Skeletal muscle cell (primary cell): Measurements from ENCODE around the gene TUBB4A.
A peak's percentile ranks its signal among the peaks of the same experiment; 100 is the strongest.
"Not testable (repeated sequence)": the region's sequence is repeated elsewhere in the genome, so short reads cannot be mapped to it uniquely, and the experiment has no call there.

ENCODE experiments used
- DNase-seq: peaks from one replicate; pipeline ENCODE4 v3.0.0-alpha.2; 2010; ENCODE audit warnings: low read depth
- H3K4me3 ChIP-seq: 2 replicates; pipeline ENCODE4 v1.5.1; 2011; ENCODE audit warnings: low read depth, mild to moderate bottlenecking, control low read depth, low read length, moderate library complexity

The TUBB4A gene

GRCh38 chr19:6501740-6502648, at the start of gene TUBB4A:
TUBB4A (minus strand) TSS chr19:6502309; CDS start chr19:6502212, 97 bp downstream.
- no peak within 1 kb of the TSS for H3K4me3 ChIP-seq
- DNase-seq, result no peak

GRCh38 chr19:6551091-6551490, 49.0 kb upstream of the TUBB4A start:
- H3K4me3 ChIP-seq, result no peak overlapping the region
- DNase-seq, result no peak

DNA sequence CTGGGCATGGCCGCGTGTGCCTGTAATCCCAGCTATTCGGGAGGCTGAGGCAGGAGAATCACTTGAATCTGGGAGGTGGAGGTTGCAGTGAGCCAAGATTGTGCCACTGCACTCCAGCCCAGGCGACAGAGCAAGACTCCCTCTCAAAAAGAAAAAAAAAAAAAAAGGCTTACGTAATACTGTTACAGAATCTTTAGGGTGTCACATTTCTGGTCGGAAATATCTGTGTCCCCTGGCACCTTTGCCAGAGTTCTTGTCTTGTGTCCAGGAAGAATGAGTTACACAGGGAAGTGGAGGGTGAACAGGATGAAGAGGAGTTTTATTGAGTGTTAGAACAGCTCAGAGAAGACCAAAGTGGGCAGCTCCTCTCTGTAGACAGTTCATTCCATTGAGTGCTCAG, 48.6 kb upstream of the TUBB4A start:
- not testable (repeated sequence) for DNase-seq, H3K4me3 ChIP-seq

DNA sequence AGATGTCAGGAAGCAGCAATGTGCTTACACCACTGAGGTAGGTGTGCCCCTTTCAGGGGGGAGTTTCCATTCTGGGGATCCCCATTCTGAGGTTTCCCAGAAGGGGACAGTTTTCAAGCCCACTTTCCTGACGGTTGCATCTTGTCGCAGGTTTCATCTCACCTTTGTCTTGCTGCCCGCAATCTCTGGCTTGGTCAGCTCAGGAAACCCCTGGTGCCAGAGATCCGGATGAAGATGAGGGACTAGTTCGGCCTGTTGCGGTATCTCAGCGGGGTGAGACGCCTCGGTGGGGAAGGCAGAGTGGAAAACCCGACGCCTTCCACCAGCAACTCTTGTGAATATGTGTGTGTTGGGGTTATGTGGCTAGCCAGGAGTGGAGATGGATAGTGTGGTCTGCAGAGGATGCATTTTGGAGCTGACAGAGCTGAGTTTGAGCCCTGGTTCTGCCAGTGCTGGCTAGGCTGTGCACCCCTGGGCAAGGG, 41.8 kb upstream of the TUBB4A start:
- no peak overlapping the region for H3K4me3 ChIP-seq
- no peak for DNase-seq

DNA sequence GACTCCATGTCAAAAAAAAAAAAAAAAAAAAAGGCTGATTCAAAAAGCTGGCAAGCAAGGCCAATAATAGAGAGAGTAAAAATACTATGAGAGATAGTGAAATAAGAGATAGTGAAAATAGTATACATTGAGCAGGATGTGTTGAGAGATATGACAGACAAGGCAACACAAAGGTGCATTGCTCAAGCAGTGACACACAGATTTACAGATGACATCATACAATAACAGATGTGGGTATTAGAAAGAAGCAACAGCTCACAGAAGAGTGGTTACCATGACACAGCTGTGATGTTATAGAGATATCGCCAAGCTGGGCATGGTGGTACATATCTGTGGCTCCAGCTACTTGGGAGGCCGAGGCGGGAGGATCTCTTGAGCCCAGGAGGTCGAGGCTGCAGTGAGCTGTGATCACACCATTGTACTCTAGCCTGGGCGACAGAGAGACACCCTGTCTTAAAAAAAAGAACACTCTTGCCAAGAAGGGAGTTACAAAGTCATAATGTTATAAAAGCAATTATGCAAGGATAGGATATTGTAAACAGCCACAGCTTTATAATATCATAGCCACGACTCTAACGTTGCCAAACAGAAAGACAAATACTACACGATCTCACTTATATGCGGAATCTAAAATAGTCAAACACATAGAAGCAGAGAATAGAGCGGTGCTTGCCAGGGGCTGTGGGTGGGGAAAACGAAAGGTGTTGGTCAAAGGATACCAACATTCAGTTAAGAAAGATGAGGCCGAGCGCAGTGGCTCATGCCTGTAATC, 39.0 kb upstream of the TUBB4A start:
- no peak overlapping the region for H3K4me3 ChIP-seq
- DNase-seq, result no peak

- DNase-seq, result no peak
- no peak overlapping the region for H3K4me3 ChIP-seq
These were observed 37.4 kb upstream of the TUBB4A start for GRCh38 chr19:6539514-6539913.

GRCh38 chr19:6535558-6536137, 33.5 kb upstream of the TUBB4A start:
- DNase-seq, result no peak
- H3K4me3 ChIP-seq, result no peak overlapping the region

DNA sequence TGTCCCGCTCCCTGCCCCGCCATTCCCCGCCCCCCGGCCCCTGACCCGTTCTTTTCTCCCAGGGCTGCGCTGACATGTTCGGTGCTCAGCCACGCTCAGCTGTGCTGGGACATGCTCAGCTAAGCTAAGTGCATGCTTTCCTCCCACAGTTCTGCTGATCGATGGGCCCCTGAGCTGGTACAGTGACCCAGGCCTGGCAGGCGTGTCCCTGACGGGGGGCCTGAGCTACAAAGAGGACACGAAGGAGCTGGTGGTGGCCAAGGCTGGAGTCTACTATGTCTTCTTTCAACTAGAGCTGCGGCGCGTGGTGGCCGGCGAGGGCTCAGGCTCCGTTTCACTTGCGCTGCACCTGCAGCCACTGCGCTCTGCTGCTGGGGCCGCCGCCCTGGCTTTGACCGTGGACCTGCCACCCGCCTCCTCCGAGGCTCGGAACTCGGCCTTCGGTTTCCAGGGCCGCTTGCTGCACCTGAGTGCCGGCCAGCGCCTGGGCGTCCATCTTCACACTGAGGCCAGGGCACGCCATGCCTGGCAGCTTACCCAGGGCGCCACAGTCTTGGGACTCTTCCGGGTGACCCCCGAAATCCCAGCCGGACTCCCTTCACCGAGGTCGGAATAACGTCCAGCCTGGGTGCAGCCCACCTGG, 32.5 kb upstream of the TUBB4A start:
- no peak for DNase-seq
- no peak overlapping the region for H3K4me3 ChIP-seq

GRCh38 chr19:6533746-6534418, 31.8 kb upstream of the TUBB4A start:
- no peak overlapping the region for H3K4me3 ChIP-seq

GRCh38 chr19:6533000-6533328, 30.9 kb upstream of the TUBB4A start:
- no peak overlapping the region for H3K4me3 ChIP-seq
- no peak for DNase-seq

More at GRCh38 chr19:6533746-6534418, 31.8 kb upstream of the TUBB4A start:
- no peak for DNase-seq

DNA sequence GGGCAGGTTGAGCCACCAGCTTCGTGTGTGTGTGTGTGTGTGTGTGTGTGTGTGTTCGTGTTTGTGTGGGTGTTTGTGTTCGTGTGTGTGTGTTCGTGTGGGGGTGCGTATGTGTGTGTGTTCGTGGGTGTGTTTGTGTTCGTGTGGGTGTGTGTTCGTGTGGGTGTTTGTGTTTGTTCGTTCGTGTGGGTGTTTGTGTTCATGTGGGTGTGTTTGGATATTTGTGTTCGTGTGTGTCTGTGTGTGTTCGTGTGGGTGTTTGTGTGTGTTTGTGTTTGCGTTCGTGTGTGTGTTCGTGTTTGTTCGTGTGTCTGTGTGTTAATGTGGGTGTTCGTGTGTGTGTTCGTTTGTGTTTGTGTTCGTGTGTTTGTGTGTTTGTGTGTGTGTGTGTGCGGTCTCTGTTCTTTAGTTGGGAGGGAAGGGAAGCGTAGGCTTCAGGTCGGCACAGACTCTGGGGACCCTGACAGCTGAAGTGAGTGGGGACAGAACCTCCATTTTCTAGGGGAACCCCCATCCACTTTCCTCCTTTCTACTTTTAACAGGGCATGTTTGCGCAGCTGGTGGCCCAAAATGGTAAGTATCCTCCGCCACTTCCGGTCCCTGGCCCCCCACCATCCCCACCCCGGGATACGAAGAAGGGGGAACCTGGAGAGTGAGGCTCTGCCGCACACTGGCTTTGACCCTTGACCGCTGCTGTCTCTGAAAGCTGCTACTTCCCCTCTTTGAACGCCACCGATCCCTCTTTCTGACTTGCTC, 30.3 kb upstream of the TUBB4A start:
- H3K4me3 ChIP-seq, result peak overlapping the region; percentile 7
- no peak for DNase-seq

DNA sequence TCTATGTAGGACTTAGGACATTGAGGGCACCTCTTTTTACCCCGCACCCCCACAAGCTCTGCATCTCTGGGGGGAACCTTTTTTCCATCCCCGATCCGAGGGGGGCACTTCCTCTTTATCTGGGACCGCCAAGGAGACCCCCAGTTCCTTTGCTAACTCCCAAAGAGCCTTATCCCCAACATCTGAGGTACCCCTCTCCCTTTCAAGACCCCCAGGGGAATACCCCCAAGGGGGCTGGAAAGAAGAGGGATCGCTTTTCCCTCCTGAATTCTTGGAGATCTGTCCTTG, 29.8 kb upstream of the TUBB4A start:
- H3K4me3 ChIP-seq, result peak overlapping the region; percentile 7
- DNase-seq, result no peak

DNA sequence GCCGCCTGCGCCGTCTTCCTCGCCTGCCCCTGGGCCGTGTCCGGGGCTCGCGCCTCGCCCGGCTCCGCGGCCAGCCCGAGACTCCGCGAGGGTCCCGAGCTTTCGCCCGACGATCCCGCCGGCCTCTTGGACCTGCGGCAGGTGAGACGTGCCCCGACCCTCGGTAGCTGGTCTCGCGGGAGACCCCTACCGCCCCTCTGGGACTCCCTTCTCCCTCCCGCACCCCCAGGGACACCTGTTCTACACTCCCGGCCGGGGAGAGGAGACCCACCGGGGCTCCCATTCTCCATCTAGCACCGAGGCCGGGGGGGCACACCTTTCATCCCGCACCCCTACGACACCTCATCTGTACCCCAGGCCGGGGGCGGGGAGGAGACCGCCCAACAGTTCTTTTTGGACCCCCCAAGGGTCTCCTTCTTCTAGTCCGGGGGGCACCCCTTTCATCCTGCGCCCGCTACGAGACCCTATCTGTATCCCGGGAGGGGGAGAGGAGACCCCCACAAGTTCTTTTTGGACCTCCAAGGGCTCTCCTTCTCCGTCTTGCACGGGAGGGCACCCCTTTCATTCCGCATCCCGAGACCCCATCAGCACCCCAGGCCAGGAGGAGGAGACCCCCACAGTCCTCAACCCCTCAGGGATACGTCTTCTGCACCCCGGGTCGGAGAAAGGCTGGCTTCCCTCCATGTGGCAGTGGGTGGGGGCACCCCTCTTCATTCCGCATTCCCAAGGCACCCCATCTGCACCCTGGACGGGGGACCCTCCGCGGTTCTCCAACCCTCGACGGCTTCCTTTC, 29.2 kb upstream of the TUBB4A start:
- DNase-seq, result no peak
- peak overlapping the region; percentile 51 for H3K4me3 ChIP-seq

- peak; percentile 17 for DNase-seq
- peak within 1 kb of the TSS; percentile 51 for H3K4me3 ChIP-seq
These were observed 28.5 kb upstream of the TUBB4A start, which contains the start of gene TNFSF9 for GRCh38 chr19:6530386-6531162. TNFSF9 (plus strand) TSS chr19:6531026; CDS start chr19:6531037, 11 bp downstream.

GRCh38 chr19:6529937-6530385, 27.9 kb upstream of the TUBB4A start:
- peak overlapping the region; percentile 51 for H3K4me3 ChIP-seq
- DNase-seq, result no peak

GRCh38 chr19:6529351-6529750, 27.2 kb upstream of the TUBB4A start:
- H3K4me3 ChIP-seq, result no peak overlapping the region
- no peak for DNase-seq

GRCh38 chr19:6528544-6529121, 26.5 kb upstream of the TUBB4A start:
- H3K4me3 ChIP-seq, result no peak overlapping the region
- no peak for DNase-seq
